NCI-H524 (cell line): ENCODE data around the gene RAB3B.

Source experiments
- DNase-seq, 2 experiments: peaks; one replicate each; lab custom pipeline; 2025; lab: John Stamatoyannopoulos, UW

RAB3B gene

DNA sequence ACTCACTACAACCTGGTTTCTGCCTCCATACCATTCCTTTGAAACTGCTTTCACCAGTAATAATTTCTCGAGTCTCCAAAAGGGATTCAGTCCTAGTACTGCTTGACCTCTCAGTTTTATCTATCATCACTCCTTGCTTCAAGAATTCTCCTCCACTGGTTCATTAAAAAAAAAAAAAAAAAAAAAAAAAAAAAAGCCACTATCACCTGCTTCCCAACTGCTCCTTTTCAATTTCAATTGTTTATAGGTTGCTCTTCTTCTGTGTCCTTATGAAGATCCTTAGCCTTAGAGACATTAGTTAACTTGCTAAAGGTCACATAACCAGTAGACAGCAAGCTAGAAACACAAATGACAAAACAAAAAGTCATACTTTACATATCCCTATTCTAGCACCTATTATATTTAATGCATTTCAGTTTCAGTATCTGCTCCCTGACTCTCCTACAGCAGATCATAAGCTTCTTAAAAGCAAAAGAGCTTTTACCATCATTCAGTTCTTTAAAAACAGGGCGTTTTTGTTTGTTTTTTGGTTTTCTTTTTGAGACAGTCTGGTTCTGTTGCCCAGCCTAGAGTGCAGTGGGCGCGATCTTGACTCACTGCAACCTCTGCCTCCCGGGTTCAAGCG is 119.0 kb downstream of the RAB3B start:
- DNase-seq, result no peak

GRCh38 chr1:51870603-51871350 is 119.7 kb downstream of the RAB3B start:
- DNase-seq, result no peak

DNA sequence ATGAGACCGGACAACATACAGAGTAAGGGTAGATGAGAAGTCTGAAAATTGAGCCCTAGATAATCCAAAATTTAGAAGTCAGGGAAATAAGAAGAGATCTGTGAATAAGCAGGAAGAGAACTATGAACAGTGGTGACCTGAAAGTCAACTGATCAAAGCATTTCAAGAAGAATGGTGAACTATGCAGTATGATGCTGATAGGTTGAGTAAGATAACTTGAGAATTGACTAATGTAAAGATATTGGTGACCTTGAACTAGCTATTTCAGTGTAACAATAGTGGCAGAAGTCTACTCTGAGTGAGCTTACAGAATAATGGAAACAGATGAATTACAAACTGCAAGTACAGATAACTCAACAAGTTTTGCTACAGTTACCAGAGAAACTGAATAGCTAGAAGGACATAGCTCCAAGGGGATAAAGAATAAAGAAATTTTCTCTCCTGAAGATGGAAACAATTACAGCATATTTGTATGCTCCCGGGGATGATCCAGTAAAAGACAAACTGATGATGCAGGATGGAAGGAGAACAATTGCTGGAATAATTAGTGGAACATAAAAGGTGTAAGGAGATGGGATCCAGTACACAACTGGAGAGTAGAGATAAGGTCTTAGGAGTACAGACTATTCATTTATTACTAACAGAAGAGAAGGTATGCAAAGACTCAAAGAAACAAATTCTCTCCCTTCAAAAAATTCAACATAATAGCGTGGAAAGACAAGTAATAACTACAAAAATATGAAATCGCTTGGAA is 122.8 kb downstream of the RAB3B start:
- no peak for DNase-seq

GRCh38 chr1:51863384-51863783 is 127.1 kb downstream of the RAB3B start:
- DNase-seq, result no peak

- no peak for DNase-seq
Measured at GRCh38 chr1:51861669-51862068, 128.8 kb downstream of the RAB3B start.

- DNase-seq, result no peak
Measured at GRCh38 chr1:51859735-51860134, 130.8 kb downstream of the RAB3B start.

DNA sequence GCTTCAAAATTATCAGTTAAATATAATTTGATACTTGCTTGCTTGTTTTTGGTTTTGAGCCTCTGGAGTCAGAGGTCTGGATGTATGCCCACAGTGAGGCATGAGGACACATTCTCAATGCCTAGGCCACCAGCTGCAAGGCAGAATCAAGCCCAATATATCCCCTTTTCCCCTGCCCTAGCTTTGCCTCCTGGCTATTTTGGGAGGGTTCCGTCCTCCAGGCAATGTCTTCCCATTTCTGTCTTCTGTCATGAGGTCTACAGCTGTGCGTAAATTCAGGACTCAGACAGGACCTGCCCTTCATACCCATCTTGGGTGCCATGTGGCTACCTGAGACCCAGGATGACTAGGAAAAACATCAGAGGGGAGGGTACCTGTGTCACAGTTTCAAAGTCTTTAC is 131.2 kb downstream of the RAB3B start:
- DNase-seq, result no peak

- no peak for DNase-seq
Measured at GRCh38 chr1:51858892-51859291, 131.6 kb downstream of the RAB3B start.
